ENCODE data around the gene ACOT7. TPM values are rescaled to one million over a fixed set of nuclear protein-coding genes. Genes with fewer than 3 reads are reported as not detected.
A peak's percentile ranks its signal among the peaks of the same experiment; 100 is the strongest.

Gene ACOT7
- total RNA-seq, 1 donor from 2014 or later: 8.6 TPM

DNA sequence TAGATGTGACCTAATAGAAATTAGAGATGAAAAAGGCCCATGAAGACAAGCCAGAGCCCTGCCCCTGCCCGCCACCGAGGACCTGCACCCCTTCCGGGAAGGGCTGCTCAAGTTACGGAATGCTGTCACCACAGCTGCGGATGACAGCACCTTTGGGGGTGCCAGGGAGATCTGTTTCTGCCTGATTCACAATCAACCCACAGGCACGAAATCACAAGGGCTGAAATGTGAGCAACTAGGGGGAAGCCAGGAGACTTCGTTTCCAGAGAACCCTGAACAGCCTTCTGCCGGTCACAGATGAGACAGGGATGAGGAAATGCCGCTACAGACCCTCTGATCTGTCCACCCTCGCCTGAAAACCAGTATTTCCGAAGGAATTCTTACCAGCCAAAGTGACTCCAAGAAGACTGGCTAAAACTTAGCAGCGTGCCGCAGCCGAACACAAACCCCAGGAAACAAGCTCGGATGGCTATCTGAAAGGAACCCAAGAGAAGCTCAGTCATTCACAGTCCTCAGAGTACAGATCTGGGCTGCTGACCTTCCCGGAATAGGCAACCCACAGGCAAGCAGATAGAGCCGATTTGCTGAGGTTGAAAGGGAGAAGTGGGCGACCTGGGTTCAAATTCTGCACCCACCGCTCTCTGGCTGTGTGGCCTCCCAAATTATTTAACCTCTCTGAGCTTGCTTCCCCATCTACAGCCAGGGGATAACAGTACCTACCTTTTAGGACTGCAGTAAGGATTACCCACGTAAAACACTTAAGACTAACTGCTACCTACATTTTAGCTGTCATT is 158.9 kb downstream of the ACOT7 start:
- peaks cover 11% of the 10 kb centered on the region for H3K27me3 ChIP-seq (ENCODE audit: low read depth)
- peak overlapping the region; percentile 90 for H3K27ac ChIP-seq (replicated peaks)
- H3K4me3 ChIP-seq: peak overlapping the region; percentile 72
- H3K36me3 ChIP-seq: peaks cover 50% of the 10 kb centered on the region
- H3K9me3 ChIP-seq (replicated peaks): no peaks in the 10 kb centered on the region
- TF ChIP-seq, protein P1, sequence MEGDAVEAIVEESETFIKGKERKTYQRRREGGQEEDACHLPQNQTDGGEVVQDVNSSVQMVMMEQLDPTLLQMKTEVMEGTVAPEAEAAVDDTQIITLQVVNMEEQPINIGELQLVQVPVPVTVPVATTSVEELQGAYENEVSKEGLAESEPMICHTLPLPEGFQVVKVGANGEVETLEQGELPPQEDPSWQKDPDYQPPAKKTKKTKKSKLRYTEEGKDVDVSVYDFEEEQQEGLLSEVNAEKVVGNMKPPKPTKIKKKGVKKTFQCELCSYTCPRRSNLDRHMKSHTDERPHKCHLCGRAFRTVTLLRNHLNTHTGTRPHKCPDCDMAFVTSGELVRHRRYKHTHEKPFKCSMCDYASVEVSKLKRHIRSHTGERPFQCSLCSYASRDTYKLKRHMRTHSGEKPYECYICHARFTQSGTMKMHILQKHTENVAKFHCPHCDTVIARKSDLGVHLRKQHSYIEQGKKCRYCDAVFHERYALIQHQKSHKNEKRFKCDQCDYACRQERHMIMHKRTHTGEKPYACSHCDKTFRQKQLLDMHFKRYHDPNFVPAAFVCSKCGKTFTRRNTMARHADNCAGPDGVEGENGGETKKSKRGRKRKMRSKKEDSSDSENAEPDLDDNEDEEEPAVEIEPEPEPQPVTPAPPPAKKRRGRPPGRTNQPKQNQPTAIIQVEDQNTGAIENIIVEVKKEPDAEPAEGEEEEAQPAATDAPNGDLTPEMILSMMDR (IDR thresholded peaks at IDR 0.05; ENCODE audit: borderline replicate concordance): no peak
- intact Hi-C loops (cut with micrococcal nuclease): no loop called here
- peaks cover 40% of the 10 kb centered on the region for H3K4me1 ChIP-seq
- no peak for DNase-seq

DNA sequence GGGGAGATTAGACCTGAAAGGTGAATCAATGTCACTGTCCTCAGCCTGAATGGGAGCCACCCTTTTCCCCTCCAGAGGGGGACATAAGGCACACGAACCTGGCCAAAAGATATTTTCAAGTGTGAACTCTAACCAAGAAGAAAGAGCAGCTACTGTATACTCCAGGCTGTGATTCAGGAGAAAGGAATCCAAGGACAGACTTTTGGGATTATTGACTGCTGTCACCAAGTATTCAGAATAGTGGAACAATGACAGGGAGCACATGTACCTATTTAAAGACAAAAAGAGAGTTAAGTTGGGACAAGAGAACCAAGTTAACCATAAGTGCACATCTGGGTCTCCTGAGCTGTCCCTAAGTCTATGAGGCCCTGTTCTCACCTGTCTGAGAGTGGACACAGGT is 160.2 kb downstream of the ACOT7 start:
- no peaks in the 10 kb centered on the region for H3K27me3 ChIP-seq (ENCODE audit: low read depth)
- peaks cover 40% of the 10 kb centered on the region for H3K4me1 ChIP-seq
- no peak for DNase-seq
- H3K27ac ChIP-seq (replicated peaks): peak overlapping the region; percentile 17
- no peak overlapping the region for H3K4me3 ChIP-seq
- TF ChIP-seq, protein P1 (IDR thresholded peaks at IDR 0.05; ENCODE audit: borderline replicate concordance): no peak
- intact Hi-C loops (cut with micrococcal nuclease): no loop called here
- H3K36me3 ChIP-seq: peaks cover 62% of the 10 kb centered on the region
- H3K9me3 ChIP-seq (replicated peaks): no peaks in the 10 kb centered on the region

DNA sequence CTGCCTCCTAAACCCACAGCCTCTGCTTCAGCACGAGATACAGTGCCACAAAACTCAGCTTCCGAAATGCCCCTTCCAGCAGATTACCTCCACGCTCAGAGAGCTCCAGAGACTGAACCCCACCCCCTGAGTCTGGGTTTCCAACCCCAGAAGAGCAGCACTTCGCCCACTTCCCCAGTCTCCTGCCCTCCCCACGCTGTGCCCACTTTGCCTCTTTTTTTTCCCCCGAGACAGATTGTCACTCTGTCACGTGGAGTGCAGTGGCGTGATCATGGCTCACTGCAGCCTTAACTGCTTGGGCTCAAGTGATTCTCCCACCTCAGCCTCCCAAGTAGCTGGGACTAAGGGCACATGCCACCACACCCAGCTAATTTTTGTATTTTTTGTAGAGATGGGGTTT is 167.9 kb downstream of the ACOT7 start:
- TF ChIP-seq, protein P1 (IDR thresholded peaks at IDR 0.05; ENCODE audit: borderline replicate concordance): no peak
- H3K27me3 ChIP-seq (ENCODE audit: low read depth): no peaks in the 10 kb centered on the region
- peaks cover 55% of the 10 kb centered on the region for H3K4me1 ChIP-seq
- no peak for DNase-seq
- intact Hi-C loops (cut with micrococcal nuclease): no loop called here
- H3K27ac ChIP-seq (replicated peaks): peak overlapping the region; percentile 82
- H3K4me3 ChIP-seq: no peak overlapping the region
- H3K36me3 ChIP-seq: peaks cover 83% of the 10 kb centered on the region
- no peaks in the 10 kb centered on the region for H3K9me3 ChIP-seq (replicated peaks)

DNA sequence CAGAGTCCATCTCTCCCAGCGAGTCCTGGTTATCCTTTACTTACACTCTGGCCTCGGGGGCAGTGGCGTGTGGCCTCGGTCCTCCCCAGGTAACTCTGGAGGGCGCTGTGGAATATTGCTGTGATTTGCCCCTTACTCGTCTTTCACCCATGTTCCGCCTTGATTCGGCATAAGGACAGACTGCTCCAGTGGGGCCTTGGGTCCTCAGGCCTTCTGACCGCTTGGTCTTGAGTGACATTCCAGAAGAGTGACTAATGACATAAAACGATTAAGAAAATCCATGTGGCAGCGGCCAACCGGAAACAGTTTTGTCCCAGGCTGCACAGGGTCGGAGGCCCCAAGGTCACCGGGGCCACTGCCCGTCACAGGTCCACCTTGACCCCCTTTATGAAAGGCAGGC is 168.8 kb downstream of the ACOT7 start:
- Histone ChIP-seq H3K4me1 (peaks cover 55% of the 10 kb centered on the region), H3K36me3 (peaks cover 75% of the 10 kb centered on the region), H3K27me3 (ENCODE audit: low read depth) (no peaks in the 10 kb centered on the region), H3K4me3 (no peak overlapping the region), H3K9me3 (replicated peaks) (no peaks in the 10 kb centered on the region), H3K27ac (replicated peaks) (peak overlapping the region; percentile 82)
- intact Hi-C loops (cut with micrococcal nuclease): no loop called here
- TF ChIP-seq, protein P1 (IDR thresholded peaks at IDR 0.05; ENCODE audit: borderline replicate concordance): no peak
- no peak for DNase-seq

DNA sequence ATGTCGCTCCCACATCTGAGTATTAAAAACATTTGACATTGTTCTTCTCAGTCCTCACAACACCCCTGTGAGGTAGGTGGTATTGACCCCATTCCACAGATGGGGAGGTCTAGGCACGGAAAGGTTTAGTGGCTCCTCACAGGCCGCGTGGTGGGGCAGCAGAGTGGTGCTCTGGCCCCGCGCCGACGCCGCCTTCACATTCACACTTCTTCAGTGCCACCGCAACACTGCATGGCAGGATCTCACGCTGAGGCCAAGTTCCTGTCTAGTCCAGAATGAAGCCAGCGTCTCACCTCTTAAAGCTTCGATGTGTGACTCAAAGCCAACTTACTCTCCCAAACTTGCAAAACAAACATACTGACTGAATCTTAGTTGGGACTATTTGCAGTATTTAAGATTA is 169.9 kb downstream of the ACOT7 start:
- H3K36me3 ChIP-seq: peaks cover 67% of the 10 kb centered on the region
- peaks cover 55% of the 10 kb centered on the region for H3K4me1 ChIP-seq
- H3K27ac ChIP-seq (replicated peaks): peak overlapping the region; percentile 82
- TF ChIP-seq, protein P1 (IDR thresholded peaks at IDR 0.05; ENCODE audit: borderline replicate concordance): no peak
- peak; percentile 58 for DNase-seq
- no peaks in the 10 kb centered on the region for H3K27me3 ChIP-seq (ENCODE audit: low read depth)
- H3K9me3 ChIP-seq (replicated peaks): no peaks in the 10 kb centered on the region
- H3K4me3 ChIP-seq: no peak overlapping the region
- intact Hi-C loops (cut with micrococcal nuclease): no loop called here
